Fibroblast of skin of left quadriceps (primary cell): ENCODE data around the gene RPS21.

ENCODE experiments used
- DNase-seq, 2 experiments: peaks; one replicate each; pipeline ENCODE4 v3.0.0-alpha.2; 2013; ENCODE audit warnings: low read depth in 2 of 2

Gene RPS21

GRCh38 chr20:62396367-62397239, 9.7 kb downstream of the RPS21 start:
- DNase-seq = no peak

DNA sequence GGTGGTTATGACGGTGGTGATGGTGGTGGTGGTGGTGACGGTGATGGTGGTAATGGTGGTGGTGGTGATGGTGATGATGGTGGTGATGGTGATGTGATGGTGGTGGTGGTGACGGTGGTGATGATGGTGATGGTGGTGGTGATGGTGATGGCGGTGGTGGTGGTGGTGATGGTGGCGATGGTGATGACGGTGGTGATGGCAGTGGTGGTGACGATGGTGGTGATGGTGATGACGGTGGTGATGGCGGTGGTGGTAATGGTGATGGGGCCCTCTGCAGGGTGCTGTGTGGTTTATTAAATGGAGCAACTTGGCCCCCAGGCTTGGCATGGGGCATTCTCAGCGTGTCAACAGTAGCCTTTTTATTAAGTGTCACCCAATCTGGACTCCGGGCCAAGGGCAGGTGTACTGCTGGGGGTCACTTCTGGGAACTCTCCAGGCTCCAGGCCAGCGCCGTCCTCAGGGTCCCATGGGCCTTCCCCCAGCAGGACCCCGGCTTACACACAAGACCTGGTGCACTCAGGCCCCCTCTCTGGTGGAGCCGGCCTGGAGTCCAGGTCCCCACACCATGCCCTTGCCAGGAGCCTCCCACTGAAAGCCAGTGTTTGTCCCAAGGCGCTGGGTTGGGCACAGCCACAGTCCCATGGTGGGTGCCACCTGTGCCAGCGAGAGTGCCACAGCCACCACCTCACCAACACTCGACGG, 11.4 kb downstream of the RPS21 start:
- no peak for DNase-seq

GRCh38 chr20:62400021-62400420, 13.1 kb downstream of the RPS21 start:
- no peak for DNase-seq

DNA sequence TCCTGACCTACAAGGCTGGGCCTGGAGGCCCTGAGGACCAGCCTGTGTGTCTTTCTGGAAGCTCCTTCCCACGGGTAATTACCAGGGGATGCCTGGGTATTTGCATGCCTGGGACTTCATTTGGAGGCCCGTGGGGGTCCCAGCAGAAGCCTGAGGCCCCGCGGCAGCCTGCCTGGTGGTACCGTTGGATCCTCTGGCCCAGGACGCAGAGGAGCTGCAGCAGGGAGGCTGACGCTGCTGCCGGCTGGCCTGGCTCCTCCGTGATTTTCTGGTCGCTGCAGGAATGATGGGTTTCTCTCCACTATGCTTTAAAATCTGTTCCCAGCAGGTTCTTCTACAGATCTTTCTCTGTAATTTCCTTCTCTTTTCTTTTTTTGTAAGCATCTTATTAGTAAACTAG, 13.6 kb downstream of the RPS21 start:
- no peak for DNase-seq

GRCh38 chr20:62401331-62401779, 14.5 kb downstream of the RPS21 start:
- DNase-seq = no peak

- DNase-seq = no peak
Measured at GRCh38 chr20:62402456-62403150, 15.7 kb downstream of the RPS21 start.

DNA sequence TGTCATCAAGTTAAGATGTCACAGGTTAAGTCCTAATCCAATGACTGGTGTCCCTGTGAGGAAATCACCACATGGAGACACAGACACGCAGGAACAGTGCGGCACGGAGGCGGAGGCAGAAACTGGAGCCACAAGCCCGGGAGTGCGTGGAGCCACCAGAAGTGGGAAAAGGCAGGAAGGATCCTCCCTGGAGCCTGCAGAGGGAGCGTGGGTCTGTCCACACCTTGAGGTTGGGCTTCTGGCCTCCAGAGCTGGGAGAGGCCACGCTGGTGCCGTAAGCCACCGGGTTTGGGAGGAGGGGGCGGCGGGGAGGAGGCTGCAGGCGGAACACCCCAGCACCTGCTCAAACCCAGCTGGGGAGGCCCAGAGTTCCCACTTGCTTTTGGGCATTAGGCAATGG, 16.4 kb downstream of the RPS21 start:
- no peak for DNase-seq

- no peak for DNase-seq
Measured at GRCh38 chr20:62404112-62404665, 17.3 kb downstream of the RPS21 start.

- no peak for DNase-seq
Measured at GRCh38 chr20:62404761-62405107, 17.8 kb downstream of the RPS21 start.

DNA sequence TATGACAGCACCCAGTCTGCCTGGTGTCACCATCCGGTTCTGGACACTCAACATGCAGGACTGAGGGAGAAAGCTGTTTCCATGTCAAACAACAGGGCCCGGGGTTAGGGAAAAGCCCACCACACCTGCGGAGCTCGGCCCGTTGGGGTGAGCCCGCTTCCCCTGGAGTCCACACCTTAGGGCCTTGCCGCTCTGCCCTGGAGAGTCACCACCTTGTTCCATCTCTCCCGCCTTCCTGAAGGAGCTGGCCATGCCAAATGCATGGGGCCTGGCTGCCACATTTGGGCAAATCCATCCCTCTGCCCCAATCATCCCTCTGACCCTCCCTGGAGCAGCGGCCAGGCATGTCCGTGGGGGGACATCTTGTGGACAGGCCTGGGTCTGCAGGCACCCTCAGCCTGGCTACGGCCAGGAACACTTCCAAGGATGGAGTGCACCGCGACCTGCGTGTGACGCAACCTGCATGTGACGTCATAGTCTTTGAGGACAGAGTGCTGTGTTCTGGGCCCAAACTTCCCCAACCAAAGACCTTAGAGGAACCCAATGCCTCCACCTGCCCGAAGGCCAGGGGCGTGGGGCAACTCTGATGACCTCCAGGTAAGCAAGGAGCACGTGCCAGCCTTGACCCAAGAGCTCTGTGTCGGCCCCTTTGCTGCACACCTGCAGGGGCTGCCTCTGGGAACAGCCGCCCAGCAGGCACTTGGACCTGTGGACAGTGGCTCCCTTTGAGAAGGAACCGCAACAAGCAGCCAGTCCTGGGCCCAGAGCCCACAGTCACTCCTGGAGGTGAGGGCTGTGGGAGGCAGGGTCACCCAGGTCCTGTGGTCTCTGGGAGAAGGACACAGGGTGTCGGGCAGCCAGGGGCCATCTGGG, 18.4 kb downstream of the RPS21 start:
- DNase-seq = no peak

DNA sequence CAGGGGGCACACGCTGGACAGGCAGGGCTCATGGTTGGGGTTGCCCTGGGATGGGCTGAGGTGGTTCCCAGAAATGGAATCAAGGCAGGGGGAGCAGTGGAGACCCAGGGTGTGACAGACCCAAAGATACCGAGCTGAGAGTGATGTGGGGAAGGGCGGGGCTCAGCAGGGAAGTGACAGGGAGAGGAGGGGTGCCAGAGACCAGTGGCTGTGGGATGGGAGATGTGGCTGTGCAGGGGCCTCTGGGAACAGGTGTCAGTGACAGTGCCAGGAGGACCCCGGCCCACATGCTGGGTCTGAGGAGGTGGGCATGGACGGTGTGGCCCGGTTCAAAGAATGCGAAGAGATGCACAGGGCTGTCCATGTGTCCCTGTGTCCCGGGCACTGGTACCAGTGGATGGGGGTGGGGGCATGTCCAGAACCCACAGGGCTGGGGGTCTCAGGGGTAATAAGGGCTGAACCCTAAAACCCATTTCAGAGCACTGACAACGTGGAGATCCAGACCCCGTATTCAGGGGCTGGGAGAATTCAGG, 19.1 kb downstream of the RPS21 start:
- DNase-seq = no peak

- no peak for DNase-seq
Measured at GRCh38 chr20:62406635-62407176, 19.8 kb downstream of the RPS21 start.

- peak; percentile 80 for DNase-seq
Measured at GRCh38 chr20:62407221-62407992, 20.5 kb downstream of the RPS21 start, which contains the start of gene CABLES2. TSS of gene CABLES2 (minus strand) at chr20:62407285. CDS start at chr20:62407276, 9 bp downstream.

DNA sequence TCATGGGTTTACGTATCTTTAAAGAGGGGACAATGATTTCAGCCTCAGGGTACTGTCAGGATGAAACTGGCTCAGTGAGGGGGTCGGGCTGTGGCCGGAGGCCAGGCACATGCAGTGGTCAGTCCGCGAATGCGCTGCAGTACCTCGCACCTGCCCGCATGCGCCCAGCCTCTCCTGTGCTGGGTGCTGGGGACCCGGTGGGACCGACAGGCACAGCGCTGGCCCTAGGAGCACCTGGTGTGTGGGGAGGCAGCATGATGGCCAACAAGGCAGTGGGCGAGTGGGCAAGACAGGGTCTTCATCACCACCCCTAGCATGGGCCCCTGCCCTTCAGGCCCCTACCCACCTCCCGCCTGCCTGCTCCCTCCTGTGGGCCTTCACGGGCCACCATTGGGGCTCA, 21.2 kb downstream of the RPS21 start:
- DNase-seq = no peak

- no peak for DNase-seq
Measured at GRCh38 chr20:62408640-62409039, 21.7 kb downstream of the RPS21 start.

- DNase-seq = no peak
Measured at GRCh38 chr20:62409086-62409853, 22.4 kb downstream of the RPS21 start.

- no peak for DNase-seq
Measured at GRCh38 chr20:62409931-62410745, 23.2 kb downstream of the RPS21 start.
